HUES6 (cell line): ENCODE results near the gene NEK11.

Source experiments
- H3K27ac ChIP-seq: 2 replicates; pipeline ENCODE4 v1.7.0; 2013; ENCODE audit warnings: low read depth, mild to moderate bottlenecking, low read length, inconsistent platforms
- H3K27me3 ChIP-seq: 2 replicates; pipeline ENCODE4 v1.6.1; 2013; ENCODE audit warnings: low read length; ENCODE audit not compliant: control insufficient read depth, insufficient read depth
- H3K36me3 ChIP-seq: 2 replicates; pipeline ENCODE4 v1.6.1; 2013; ENCODE audit warnings: low read length; ENCODE audit not compliant: control insufficient read depth, insufficient read depth
- H3K4me1 ChIP-seq: 2 replicates; pipeline ENCODE4 v1.6.1; 2013; ENCODE audit warnings: low read length; ENCODE audit not compliant: control insufficient read depth, insufficient read depth
- H3K4me3 ChIP-seq: 2 replicates; pipeline ENCODE4 v1.5.1; 2013; ENCODE audit warnings: low read depth, low read length
- H3K9ac ChIP-seq: one replicate; pipeline ENCODE4 v1.6.1; 2013; ENCODE audit warnings: mild to moderate bottlenecking, low read length
- H3K9me3 ChIP-seq: 2 replicates; pipeline ENCODE4 v1.6.1; 2013; ENCODE audit warnings: low read depth, low read length; ENCODE audit not compliant: control insufficient read depth, insufficient read depth

The NEK11 gene

DNA sequence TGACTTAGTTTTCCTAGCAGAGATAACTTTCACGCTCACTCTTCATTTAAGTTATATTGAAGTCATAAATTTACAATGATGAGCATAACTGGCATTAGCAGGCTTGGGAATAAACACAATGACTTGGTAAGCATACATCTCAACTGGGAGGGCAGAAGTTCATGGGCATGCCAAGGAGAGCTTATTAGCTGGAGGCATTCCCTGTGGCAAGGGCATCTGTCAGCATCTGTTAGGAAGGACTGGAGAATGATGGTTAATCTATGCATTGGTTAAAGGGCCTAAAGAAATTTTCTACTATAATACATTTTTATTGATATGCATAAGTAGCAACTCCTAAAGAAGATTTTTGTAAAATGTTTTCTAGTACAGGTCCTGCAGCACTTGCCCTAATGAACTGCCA, 52.4 kb downstream of the NEK11 start:
- H3K4me3 ChIP-seq, result no peak overlapping the region
- no peaks in the 10 kb centered on the region for H3K36me3 ChIP-seq
- H3K27ac ChIP-seq, result no peak overlapping the region
- H3K4me1 ChIP-seq, result peaks cover 21% of the 10 kb centered on the region
- H3K9ac ChIP-seq, result no peak overlapping the region
- no peaks in the 10 kb centered on the region for H3K27me3 ChIP-seq
- no peaks in the 10 kb centered on the region for H3K9me3 ChIP-seq

DNA sequence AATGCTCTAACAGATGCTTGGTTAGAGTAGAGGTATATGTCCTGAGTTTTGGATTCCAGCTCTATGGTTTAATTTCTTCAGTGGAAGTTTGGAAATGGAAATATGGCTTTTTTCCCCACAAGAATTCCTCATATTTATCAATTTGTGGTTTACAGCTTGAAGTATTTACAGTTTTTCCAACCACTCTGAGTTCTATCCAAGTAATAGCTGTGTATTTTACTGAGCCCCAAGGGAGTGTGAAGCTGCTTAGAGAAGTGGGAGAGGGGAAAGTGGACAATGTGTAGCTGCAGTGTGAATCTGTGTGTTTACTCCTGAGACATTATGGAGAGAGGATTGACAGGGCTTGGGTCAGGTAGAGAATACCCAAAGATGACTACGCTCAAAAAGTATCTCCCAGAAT, 54.5 kb downstream of the NEK11 start:
- H3K36me3 ChIP-seq, result no peaks in the 10 kb centered on the region
- peaks cover 16% of the 10 kb centered on the region for H3K4me1 ChIP-seq
- H3K27ac ChIP-seq, result no peak overlapping the region
- H3K9ac ChIP-seq, result no peak overlapping the region
- H3K4me3 ChIP-seq, result no peak overlapping the region
- no peaks in the 10 kb centered on the region for H3K9me3 ChIP-seq
- H3K27me3 ChIP-seq, result no peaks in the 10 kb centered on the region

DNA sequence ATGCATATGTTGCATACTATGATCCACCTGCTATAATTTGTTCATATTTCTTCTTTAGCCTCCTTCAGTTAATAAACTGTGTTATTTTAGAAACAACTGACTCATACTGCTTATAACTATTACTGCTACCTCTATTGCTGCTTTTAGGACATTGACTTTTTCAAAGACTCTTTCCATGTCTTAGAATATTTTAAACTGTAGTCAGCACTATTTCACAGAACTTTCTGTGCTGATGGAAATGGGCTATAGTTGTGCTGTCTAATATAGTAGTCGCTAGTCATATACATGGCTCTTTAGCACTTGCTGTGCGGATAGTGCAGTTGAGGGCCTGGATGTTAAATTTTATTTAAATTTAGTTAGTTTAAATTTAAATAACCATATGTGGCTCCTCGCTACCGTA, 55.6 kb downstream of the NEK11 start:
- Histone ChIP-seq H3K27me3 (no peaks in the 10 kb centered on the region), H3K9me3 (no peaks in the 10 kb centered on the region), H3K4me1 (peaks cover 12% of the 10 kb centered on the region), H3K36me3 (no peaks in the 10 kb centered on the region), H3K4me3 (no peak overlapping the region), H3K9ac (no peak overlapping the region), H3K27ac (no peak overlapping the region)

DNA sequence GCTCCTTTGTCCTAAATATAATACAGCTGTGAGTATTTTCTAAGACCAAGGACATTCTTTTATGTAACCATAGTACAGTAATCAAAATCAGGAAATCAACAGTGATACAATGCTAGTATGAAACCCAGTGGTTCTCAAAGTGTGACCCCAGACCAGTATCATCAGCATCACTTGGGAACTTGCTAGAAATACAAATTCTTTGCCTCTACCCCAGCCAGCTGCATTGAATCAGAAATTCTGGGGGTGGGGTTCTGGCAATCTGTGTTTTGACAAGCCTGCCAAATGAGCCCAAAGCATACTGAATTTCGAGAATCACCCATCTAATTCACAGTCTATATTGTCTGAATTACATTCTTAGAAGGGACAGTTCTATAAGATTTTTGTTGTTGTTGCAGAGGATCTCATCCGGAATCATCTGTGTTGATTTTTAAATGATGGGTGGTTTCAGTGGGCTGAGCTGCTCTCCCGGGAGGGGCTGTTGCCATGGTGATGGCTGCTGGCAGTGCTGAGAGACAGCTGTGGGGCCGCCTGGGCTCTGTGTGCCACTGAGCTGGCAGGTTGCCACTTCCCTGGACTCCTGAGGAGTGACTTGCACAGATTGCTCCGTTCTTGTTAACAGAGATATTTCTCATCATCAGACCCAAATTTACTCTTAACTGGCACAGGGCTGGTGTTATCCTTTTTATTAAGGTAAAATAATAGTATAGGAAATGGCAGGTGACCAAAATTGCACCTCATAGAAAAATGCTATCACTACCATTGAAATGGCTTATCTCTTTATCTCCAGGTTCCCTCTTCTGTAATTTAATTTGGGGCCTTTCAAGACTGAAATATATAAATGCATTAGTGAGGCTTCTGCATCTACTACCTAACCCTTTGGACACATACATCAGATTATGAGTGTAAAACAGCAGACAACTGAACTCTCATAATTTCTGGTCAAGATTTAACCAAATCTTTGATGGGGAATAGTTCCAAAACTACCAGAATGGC, 56.5 kb downstream of the NEK11 start:
- Histone ChIP-seq H3K9me3 (no peaks in the 10 kb centered on the region), H3K4me3 (no peak overlapping the region), H3K4me1 (peaks cover 4% of the 10 kb centered on the region; the same call in 1 of the 2 replicates), H3K36me3 (no peaks in the 10 kb centered on the region), H3K27me3 (no peaks in the 10 kb centered on the region), H3K27ac (no peak overlapping the region), H3K9ac (no peak overlapping the region)

DNA sequence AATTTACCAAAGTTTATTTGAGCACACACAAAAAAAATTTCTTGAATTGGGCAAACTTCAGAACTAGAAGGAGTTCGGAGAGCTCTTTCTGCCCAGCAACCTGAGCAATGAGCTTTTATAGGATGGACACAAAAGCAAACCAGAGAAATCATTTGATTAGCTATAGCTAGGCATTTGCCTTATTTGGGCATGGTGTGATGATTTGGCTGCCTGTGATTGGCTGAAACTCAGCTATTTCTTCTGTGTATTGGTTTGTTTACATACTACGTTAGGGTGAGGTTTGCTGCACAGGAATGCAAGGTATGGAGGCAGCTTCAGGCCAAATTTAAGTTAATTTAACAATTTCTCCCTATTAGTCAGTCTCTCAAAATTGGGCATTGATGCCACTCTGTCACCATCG, 65.1 kb downstream of the NEK11 start:
- Histone ChIP-seq H3K4me1 (0 out of 2 replicates have a peak, but pooled peaks cover 3% of the 10 kb centered on the region), H3K36me3 (no peaks in the 10 kb centered on the region), H3K9ac (no peak overlapping the region), H3K9me3 (no peaks in the 10 kb centered on the region), H3K27me3 (no peaks in the 10 kb centered on the region), H3K4me3 (no peak overlapping the region), H3K27ac (peak overlapping the region; percentile 15; the same call in 1 of the 2 replicates)

DNA sequence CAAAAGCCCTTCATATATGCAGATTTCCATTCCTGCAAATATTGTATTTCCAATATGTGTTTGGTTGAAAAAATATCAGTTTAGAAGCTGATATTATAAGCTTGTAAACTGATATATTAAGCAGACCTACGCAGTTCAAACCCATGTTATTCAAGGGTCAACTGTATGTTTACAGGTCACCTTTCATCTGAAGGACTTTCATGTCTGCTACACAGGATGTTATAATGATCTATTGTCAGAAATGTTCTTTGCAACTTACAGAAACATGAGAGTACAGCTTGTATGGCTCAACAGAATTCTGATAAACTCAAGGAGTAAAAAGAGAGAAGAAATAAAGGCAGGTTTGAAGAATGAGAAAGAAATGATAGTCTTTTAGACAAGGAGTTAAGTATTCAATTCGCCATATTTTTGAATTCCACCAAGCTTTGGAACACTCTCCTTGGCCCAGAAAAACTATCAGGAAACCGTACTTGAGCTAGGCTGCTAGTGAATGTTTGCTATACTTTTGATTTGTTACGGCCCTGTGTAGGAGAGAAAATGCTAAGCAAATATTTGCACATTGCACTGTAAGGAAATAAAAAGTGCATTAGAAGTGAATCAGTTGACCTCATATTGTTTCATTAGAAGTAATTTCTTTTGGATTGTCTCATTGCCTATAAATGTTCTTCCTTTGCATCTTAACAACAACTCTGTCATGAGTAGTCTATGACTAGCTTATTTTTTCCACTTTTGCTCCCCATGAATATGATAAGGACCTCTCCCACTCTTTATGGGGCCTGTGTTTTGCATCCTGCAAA, 81.2 kb downstream of the NEK11 start:
- H3K9ac ChIP-seq, result no peak overlapping the region
- no peaks in the 10 kb centered on the region for H3K9me3 ChIP-seq
- no peaks in the 10 kb centered on the region for H3K4me1 ChIP-seq
- H3K4me3 ChIP-seq, result no peak overlapping the region
- H3K27ac ChIP-seq, result no peak overlapping the region
- H3K36me3 ChIP-seq, result no peaks in the 10 kb centered on the region
- no peaks in the 10 kb centered on the region for H3K27me3 ChIP-seq

DNA sequence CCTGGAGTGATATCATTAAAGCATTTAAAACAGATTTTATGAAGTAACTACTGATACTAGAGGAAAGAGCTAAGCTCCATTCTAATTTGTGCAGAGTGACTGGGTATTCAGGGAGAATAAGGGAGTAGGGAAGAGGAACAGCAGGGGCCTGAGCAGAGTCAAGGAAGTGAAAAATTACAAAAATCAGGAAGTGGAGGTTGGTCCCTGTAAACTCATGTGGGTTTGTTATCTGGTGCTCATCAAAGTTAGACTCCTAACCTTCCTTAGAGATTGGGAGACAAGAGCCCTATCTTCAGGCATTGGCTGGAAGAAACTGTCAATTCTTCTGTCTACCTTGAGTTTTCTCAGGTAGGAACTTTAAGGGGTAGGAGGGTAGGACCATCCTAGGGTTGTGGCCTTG, 82.5 kb downstream of the NEK11 start:
- H3K4me3 ChIP-seq, result no peak overlapping the region
- H3K27ac ChIP-seq, result no peak overlapping the region
- H3K9ac ChIP-seq, result no peak overlapping the region
- no peaks in the 10 kb centered on the region for H3K9me3 ChIP-seq
- no peaks in the 10 kb centered on the region for H3K27me3 ChIP-seq
- no peaks in the 10 kb centered on the region for H3K36me3 ChIP-seq
- H3K4me1 ChIP-seq, result no peaks in the 10 kb centered on the region

DNA sequence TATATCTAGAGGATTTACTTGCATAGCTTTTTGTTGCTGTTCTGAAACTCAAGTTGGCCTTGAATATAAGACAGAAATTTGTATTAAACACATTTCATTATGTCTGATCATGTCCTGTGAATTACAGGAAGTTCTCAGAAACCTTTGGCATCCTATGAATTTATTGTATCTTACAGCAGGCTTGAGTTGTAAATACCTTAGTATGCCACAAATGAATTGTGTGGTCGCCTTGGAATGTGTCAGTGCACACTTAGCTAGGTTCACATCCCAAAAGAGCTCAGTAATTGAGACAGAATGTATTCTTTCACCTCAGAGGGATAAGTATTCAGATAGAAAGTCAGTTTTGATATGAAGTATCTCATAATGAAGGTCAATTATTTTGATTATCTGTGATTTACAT, 83.4 kb downstream of the NEK11 start:
- Histone ChIP-seq H3K4me1 (no peaks in the 10 kb centered on the region), H3K9me3 (no peaks in the 10 kb centered on the region), H3K27ac (no peak overlapping the region), H3K4me3 (no peak overlapping the region), H3K27me3 (no peaks in the 10 kb centered on the region), H3K36me3 (no peaks in the 10 kb centered on the region), H3K9ac (no peak overlapping the region)

DNA sequence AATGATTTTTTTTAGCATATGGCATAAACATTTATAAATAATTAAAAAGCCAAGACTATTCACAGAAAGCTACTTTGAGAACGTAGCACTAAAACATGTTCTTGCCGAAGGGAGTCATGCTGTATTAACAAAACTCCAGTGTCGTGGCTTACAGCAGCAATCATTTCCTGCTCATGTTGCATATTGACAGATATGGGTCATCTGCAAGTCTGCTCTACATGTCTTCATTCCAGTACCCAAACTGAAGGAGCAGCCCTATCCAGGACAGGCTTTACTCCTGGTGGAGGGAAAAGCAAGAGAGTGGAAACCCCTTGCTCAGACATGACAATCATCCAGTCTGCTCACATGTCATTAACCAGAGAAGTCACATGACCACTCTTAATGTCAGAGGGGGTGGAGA, 87.6 kb downstream of the NEK11 start:
- H3K9ac ChIP-seq, result no peak overlapping the region
- H3K27ac ChIP-seq, result no peak overlapping the region
- H3K9me3 ChIP-seq, result no peaks in the 10 kb centered on the region
- H3K27me3 ChIP-seq, result no peaks in the 10 kb centered on the region
- H3K4me3 ChIP-seq, result no peak overlapping the region
- H3K36me3 ChIP-seq, result no peaks in the 10 kb centered on the region
- no peaks in the 10 kb centered on the region for H3K4me1 ChIP-seq

DNA sequence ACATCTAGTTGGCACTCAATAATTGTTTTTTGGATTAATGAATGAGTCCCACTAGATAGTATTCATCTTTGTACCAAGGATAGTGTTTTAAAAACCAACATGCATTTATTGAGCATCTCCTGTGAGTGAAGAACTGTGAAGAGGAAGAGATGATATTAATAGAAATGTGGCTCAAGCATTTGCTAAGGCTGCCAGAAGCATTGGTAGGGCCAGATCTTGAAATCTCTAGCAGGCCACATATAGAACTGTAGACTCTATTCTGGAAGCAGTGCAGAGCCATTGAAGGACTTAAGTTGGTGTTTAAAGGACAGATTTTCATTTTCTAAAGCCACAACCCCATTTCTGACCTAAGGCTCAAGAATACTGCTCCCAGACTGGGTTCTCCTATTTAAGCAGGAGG, 99.0 kb downstream of the NEK11 start:
- Histone ChIP-seq H3K9me3 (peaks cover 18% of the 10 kb centered on the region), H3K36me3 (no peaks in the 10 kb centered on the region), H3K4me3 (no peak overlapping the region), H3K27ac (no peak overlapping the region), H3K4me1 (no peaks in the 10 kb centered on the region), H3K27me3 (no peaks in the 10 kb centered on the region), H3K9ac (no peak overlapping the region)

DNA sequence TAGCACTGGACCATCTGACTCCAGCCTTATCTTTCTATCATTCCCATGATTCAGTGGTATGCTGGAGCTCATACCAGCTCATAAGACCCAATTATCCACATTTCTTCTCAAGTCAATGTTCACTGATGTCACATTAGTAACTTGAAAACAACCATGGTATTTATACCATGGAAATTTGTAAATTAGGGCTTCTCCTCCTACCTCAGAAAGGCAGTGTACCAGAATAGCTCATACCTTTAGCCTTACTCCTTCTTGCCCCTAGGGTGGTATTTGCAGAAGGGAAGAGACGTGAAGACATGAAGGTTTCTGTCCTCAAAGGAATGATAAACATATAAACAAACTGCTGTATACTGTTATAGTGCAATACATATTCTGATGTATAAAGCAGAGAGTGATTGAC, 114.2 kb downstream of the NEK11 start:
- Histone ChIP-seq H3K4me3 (no peak overlapping the region), H3K4me1 (no peaks in the 10 kb centered on the region), H3K9me3 (0 out of 2 replicates have a peak, but pooled peaks cover 2% of the 10 kb centered on the region), H3K9ac (no peak overlapping the region), H3K27ac (no peak overlapping the region), H3K36me3 (no peaks in the 10 kb centered on the region), H3K27me3 (no peaks in the 10 kb centered on the region)
